Measurements from ENCODE around the gene RSPO3. TPM values are rescaled to one million over a fixed set of nuclear protein-coding genes. Genes with fewer than 3 reads are reported as not detected.

Gene RSPO3
- total and polyA plus RNA-seq, 11 donors = 0.15 to 2.1 (median 0.37) TPM; not detected in 1

- TF ChIP-seq CTCF (IDR thresholded peaks at IDR 0.05) (no peak), POLR2A (IDR thresholded peaks at IDR 0.05) (no peak)
- Histone ChIP-seq H3K4me1 (no peaks in the 10 kb centered on the region), H3K27me3 (peaks cover 0 to 9% (median 0%) of the 10 kb centered on the region in 9 donors), H3K4me3 (no peak overlapping the region), H3K9me3 (no peaks in the 10 kb centered on the region), H3K27ac (no peak overlapping the region), H3K36me3 (no peaks in the 10 kb centered on the region)
- ATAC-seq = peak in 1 of 4 donors; percentile 45
- intact Hi-C loops (cut with DNase I) = no loop called here
- 38 to 48% (median 45%) methylated on average over 2 of the region's 2 CpGs for WGBS, 4 donors
- DNase-seq = no peak
These were observed 16.2 kb upstream of the RSPO3 start for GRCh38 chr6:127102299-127102698.

GRCh38 chr6:127102859-127103258 lies 15.6 kb upstream of the RSPO3 start:
- intact Hi-C loops (cut with DNase I) = no loop called here
- Histone ChIP-seq H3K4me1 (no peaks in the 10 kb centered on the region), H3K36me3 (no peaks in the 10 kb centered on the region), H3K27me3 (peaks cover 0 to 10% (median 0%) of the 10 kb centered on the region in 9 donors), H3K27ac (no peak overlapping the region), H3K4me3 (no peak overlapping the region), H3K9me3 (no peaks in the 10 kb centered on the region)
- DNase-seq = no peak
- ATAC-seq = no peak
- TF ChIP-seq CTCF (IDR thresholded peaks at IDR 0.05) (no peak), POLR2A (IDR thresholded peaks at IDR 0.05) (no peak)
- 90 to 94% (median 92%) methylated on average over 3 of the region's 3 CpGs for WGBS, 4 donors

- ATAC-seq = no peak
- Histone ChIP-seq H3K4me1 (no peaks in the 10 kb centered on the region), H3K27me3 (peaks cover 0 to 12% (median 0%) of the 10 kb centered on the region in 9 donors), H3K36me3 (no peaks in the 10 kb centered on the region), H3K9me3 (no peaks in the 10 kb centered on the region), H3K27ac (no peak overlapping the region), H3K4me3 (no peak overlapping the region)
- TF ChIP-seq CTCF (IDR thresholded peaks at IDR 0.05) (no peak), POLR2A (IDR thresholded peaks at IDR 0.05) (no peak)
- intact Hi-C loops (cut with DNase I) = no loop called here
- no peak for DNase-seq
- 40 to 61% (median 45%) methylated on average over 2 of the region's 2 CpGs for WGBS, 4 donors
These were observed 15.0 kb upstream of the RSPO3 start for GRCh38 chr6:127103482-127103881.

GRCh38 chr6:127107916-127108315 lies 10.6 kb upstream of the RSPO3 start:
- Histone ChIP-seq H3K9me3 (no peaks in the 10 kb centered on the region), H3K4me3 (no peak overlapping the region), H3K27ac (no peak overlapping the region), H3K36me3 (no peaks in the 10 kb centered on the region), H3K4me1 (no peaks in the 10 kb centered on the region), H3K27me3 (peaks cover 0 to 12% (median 0%) of the 10 kb centered on the region in 9 donors)
- TF ChIP-seq CTCF (IDR thresholded peaks at IDR 0.05) (no peak), POLR2A (IDR thresholded peaks at IDR 0.05) (no peak)
- intact Hi-C loops (cut with DNase I) = no loop called here
- ATAC-seq (no peak), DNase-seq (no peak)
